D721Med (cell line): ENCODE measurements around the gene CPNE1.
"Not testable (repeated sequence)": the region's sequence is repeated elsewhere in the genome, so short reads cannot be mapped to it uniquely, and the experiment has no call there.

Experiments used
- DNase-seq: peaks from one replicate; pipeline ENCODE4 v3.0.0; 2011; ENCODE audit warnings: low spot score; ENCODE audit not compliant: insufficient read length
- FAIRE-seq: peaks from 2 replicates; lab custom pipeline; 2011; peaks lifted over from hg19 to GRCh38; lab: Jason Lieb, UNC
- TF ChIP-seq, protein P1 (sequence below): IDR thresholded peaks from 2 replicates; pipeline ENCODE4 v1.5.1; 2012; ENCODE audit warnings: mild to moderate bottlenecking, control low read depth; ENCODE audit not compliant: insufficient read depth; ENCODE audit errors: missing control alignments

The CPNE1 gene

DNA sequence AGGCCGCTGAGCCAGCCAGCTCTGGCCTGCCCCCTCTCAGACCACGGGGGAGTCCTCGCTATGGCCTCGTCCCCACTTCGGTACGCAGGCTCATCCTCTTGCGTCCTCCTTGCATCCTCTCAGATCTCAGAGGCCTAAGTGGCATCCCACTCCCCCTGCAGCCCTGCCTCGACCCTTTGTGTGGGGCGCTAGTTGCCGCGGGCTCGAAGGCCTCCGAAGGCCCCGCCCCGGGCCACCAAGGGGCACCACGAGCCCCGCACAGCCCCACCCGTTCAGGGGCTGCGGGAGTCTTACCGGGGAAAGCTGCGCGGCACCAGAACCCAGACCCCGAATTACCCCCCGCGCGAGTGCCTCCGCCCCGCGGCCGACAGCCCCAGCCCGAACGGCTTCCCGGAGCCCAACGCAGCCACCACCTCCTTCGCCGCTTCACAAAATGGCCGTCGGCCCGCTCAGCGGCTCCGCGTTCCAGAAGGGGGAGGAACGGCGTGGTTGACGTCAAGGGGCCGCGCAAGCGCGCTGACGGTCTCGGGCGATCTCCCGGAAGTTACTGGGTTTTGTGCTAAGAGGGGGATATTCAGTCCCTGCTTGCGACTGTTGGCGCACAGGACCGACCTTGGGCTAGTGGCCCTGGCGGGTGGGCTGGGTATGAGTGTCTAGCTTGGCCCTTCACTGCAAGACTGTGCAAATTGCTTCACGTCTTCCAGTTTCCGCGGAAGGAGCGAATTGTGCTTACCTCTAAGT is at the start of gene CPNE1, which contains the start of gene RBM12:
Gene CPNE1, minus strand, starts transcription at position 435 of the 741 bp plus-strand sequence. CDS start 31,977 bp downstream, outside the sequence.
Gene RBM12, minus strand, starts transcription at position 435 of the 741 bp plus-strand sequence. CDS start 9,578 bp downstream, outside the sequence.
- TF ChIP-seq, protein P1, sequence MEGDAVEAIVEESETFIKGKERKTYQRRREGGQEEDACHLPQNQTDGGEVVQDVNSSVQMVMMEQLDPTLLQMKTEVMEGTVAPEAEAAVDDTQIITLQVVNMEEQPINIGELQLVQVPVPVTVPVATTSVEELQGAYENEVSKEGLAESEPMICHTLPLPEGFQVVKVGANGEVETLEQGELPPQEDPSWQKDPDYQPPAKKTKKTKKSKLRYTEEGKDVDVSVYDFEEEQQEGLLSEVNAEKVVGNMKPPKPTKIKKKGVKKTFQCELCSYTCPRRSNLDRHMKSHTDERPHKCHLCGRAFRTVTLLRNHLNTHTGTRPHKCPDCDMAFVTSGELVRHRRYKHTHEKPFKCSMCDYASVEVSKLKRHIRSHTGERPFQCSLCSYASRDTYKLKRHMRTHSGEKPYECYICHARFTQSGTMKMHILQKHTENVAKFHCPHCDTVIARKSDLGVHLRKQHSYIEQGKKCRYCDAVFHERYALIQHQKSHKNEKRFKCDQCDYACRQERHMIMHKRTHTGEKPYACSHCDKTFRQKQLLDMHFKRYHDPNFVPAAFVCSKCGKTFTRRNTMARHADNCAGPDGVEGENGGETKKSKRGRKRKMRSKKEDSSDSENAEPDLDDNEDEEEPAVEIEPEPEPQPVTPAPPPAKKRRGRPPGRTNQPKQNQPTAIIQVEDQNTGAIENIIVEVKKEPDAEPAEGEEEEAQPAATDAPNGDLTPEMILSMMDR: no peak

DNA sequence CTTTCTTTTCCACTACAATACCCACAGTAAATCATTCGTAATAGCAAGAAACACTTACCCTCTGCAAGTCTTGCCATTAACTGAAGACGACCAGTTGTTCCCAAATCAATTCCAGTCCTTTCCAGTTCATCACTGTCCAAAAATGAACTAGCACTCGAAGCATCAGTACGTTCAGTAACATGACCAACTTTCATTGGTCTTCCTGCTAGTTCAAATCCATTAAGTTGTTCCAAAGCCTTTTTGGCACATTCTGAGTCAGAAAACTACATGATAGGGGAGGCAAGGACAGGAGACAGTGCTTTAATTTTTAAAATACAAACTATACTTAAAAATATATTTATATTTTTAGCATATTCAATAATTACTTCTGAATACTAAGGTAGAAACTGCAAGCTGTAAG is 49.4 kb upstream of the CPNE1 start:
- DNase-seq (no peak), FAIRE-seq (no peak)
- TF ChIP-seq, protein P1: no peak

More for the DNA sequence above, at the start of gene CPNE1, which contains the start of gene RBM12:
- FAIRE-seq (no peak), DNase-seq (peak; percentile 93)

DNA sequence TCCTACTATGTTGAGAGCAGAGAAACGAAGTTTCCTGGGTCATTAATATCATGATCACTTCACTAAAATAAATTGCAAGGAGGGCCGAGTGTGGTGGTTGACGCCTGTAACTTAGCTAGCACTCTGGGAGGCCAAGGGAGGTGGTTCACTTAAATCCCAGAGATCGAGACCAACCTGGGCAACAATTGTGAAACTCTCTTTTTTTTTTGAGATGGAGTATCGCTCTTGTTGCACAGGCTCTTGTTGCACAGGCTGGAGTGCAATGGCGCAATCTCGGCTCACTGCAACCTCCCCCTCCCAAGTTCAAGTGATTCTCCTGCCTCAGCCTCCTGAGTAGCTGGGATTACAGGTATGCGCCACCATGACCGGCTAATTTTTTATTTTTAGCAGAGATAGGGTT is 48.4 kb upstream of the CPNE1 start:
- DNase-seq, FAIRE-seq: not testable (repeated sequence)

DNA sequence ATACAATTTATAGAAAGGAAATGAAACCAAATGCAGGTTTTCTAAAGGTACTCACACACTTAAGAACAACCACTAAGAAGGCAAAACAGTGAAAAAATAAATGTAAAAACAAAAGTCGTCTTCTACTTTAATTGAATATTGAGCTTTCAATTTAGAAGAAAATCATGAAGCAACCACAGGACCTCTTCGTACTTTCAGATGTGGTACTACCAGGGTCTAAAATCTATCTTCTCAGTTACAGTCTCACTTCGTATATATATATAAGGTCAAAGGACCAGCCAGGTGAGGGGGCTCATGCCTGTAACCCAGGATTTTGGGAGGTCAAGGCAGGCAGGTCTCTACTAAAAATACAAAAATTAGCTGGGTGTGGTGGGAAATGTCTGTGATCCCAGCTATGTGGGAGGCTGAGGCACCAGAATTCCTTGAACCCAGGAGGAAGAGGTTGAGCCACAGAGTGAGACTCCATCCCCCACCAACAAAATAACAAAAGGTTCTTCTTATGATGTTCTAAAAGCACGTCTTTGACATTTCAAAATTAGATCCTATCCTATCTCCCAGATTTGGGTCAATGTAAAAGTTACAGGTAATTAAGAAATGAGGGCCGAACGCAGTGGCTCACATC is 47.0 kb upstream of the CPNE1 start:
- DNase-seq (no peak), FAIRE-seq (no peak)
- TF ChIP-seq, protein P1: no peak

DNA sequence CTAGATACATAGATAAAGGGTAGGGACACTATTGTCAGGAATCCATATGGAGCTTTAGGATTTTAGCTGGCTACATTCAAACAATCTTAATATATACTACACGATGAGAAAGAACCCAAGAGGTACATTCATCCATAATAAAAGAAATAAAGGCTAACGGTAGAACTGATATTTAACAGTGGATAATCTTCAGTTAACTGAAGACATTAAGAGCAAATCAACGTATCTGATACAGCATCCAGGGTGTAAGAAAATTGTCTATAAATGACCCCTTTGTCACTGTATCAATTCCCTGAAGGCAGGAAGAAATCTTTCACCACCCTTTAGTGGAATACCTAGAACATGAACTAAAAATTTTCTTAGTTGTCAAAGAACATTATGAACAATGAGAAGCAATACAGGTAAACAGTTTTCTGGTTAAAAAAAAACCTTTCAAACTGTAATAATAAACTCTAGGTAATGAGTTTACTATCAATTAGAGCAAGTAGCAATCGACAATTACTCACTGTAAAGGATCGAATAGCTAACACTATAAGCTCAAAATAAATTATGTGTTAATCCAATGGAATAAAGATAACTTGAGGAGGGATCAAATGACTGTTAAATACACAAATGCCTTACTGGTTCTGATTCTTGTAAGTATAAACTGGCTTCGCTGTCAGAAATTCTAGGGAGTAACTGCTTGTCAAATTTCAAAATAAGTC is 46.3 kb upstream of the CPNE1 start:
- no peak for FAIRE-seq
- DNase-seq: no peak
- TF ChIP-seq, protein P1: no peak

DNA sequence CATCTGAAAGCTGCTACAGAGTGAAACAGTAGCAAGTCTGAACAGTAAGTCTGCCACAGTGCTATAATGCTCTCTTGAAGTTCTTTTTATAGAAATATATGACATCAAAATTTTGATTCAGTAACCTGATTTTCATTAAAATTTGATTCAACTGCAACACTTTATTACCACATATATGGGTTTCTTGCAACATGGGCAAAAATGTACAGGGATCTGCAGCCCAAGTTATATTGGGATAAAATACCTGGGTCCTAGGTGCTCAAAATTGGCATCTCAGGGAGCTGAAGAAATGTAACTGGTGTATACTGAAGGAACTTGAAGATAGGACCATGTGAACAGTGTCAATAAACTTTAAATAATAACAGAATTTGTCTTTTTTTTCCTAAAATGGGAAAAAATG is 45.3 kb upstream of the CPNE1 start:
- DNase-seq (no peak), FAIRE-seq (no peak)
- TF ChIP-seq, protein P1: no peak

DNA sequence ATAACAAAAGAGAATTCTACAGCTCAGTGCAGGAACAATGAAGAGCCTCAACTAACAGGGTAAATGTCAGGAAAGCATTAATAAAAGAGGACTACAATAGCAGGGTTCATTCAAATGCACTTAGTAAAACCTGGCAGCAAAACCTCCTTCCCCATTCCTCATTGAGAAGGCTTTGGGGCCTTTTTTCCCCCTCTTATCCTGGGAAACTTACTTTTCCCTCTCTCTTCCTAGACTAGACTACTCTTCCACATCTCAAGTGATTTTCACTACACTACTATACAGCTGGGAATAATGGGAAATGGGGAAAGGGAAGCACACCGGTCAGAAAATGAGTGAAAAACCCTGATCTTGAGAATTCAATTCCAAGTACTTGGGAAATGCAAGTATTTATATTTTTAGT is 44.6 kb upstream of the CPNE1 start:
- DNase-seq: no peak
- no peak for FAIRE-seq
- TF ChIP-seq, protein P1: no peak
